Lower lobe of right lung (tissue), 2 donors: ENCODE results near the gene KIRREL1. TPM values are rescaled to one million over a fixed set of nuclear protein-coding genes. Genes with fewer than 3 reads are reported as not detected.

Experiments used
- ATAC-seq, 2 donors: fragments of 200-7000 bp; cut with Tn5 transposase; one replicate each; pipeline ENCODE4 v1.9.1; 2020 to 2022; ENCODE audit warnings: mild to moderate bottlenecking in 2 of 2, moderate library complexity in 2 of 2
- DNase-seq: peaks from one replicate; pipeline ENCODE4 v3.0.0-alpha.2; 2020
- H3K27ac ChIP-seq: fragments of 200-600 bp; one replicate; pipeline ENCODE4 v1.8.0; 2022
- H3K27me3 ChIP-seq: fragments of 200-600 bp; one replicate; pipeline ENCODE4 v1.8.0; 2022; ENCODE audit warnings: low read depth
- H3K36me3 ChIP-seq: fragments of 200-600 bp; one replicate; pipeline ENCODE4 v1.8.0; 2022; ENCODE audit warnings: mild to moderate bottlenecking
- H3K4me1 ChIP-seq: fragments of 200-600 bp; one replicate; pipeline ENCODE4 v1.8.0; 2022
- H3K4me3 ChIP-seq: fragments of 200-600 bp; one replicate; pipeline ENCODE4 v1.8.0; 2022; ENCODE audit warnings: mild to moderate bottlenecking
- H3K9me3 ChIP-seq: fragments of 200-600 bp; one replicate; pipeline ENCODE4 v1.8.0; 2022
- intact Hi-C: fragments of 100-400 bp; cut with DNase I; formaldehyde crosslinking; loops from one replicate; pipeline ENCODE4 v1.11.0; 2022
- total RNA-seq: library from RNA; stranded (reverse); fragmentation: NEBNext Ultra II Directional; extraction: Animal tissue kit (Norgen Biotek cat#: 25700); gene quantifications from one replicate; pipeline ENCODE4 v1.2.1, GENCODE V29; 2021
- TF ChIP-seq, protein P1 (sequence below): fragments of 200-600 bp; IDR thresholded peaks from one replicate; pipeline ENCODE4 v1.8.0; 2022; ENCODE audit warnings: antibody characterized with exemption, mild to moderate bottlenecking
- donor health status: DM: no; HTN: yes; CAD: no; lungs with severe emphysema.

The KIRREL1 gene
- total RNA-seq, 1 donor from 2014 or later: 26.9 TPM

DNA sequence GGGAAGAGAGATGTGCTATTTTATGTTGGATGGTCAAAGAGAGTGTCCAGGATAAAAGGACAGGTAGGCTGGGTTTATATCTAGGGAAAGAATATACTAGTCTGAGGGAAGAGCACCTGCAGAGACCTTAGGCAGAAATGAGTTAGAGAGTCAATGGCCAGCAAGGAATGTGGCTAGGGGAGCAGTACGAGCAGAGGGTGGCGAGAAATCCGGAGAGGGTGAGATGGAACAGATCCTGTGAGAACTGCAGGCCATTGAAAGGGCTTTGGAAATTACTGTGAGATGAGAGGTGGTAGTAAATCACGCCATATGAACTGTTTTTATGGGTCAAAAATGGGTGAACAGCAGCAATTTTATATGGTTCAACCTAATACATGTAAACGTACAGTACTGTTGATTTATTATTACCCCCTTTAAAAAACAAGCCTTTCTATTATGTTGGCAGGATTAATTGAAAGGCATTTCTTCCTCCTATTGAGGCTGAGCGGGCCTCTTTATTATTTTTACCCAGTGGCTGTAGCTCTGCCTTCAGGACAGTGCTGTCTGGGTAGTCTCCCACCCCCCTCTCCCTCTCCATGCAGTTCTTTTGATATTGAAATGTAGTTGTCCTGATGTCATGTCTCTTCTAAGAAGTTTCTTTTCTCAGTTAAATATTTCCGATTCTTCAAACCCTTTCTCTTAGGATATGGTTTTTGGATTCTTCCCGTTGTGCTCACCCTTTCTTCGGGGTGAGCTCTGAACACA is 112.1 kb downstream of the KIRREL1 start:
- DNase-seq (no peak), ATAC-seq (no peak)
- no peak overlapping the region for H3K4me3 ChIP-seq
- TF ChIP-seq, protein P1, sequence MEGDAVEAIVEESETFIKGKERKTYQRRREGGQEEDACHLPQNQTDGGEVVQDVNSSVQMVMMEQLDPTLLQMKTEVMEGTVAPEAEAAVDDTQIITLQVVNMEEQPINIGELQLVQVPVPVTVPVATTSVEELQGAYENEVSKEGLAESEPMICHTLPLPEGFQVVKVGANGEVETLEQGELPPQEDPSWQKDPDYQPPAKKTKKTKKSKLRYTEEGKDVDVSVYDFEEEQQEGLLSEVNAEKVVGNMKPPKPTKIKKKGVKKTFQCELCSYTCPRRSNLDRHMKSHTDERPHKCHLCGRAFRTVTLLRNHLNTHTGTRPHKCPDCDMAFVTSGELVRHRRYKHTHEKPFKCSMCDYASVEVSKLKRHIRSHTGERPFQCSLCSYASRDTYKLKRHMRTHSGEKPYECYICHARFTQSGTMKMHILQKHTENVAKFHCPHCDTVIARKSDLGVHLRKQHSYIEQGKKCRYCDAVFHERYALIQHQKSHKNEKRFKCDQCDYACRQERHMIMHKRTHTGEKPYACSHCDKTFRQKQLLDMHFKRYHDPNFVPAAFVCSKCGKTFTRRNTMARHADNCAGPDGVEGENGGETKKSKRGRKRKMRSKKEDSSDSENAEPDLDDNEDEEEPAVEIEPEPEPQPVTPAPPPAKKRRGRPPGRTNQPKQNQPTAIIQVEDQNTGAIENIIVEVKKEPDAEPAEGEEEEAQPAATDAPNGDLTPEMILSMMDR: no peak
- intact Hi-C loops: no loop called here
- no peaks in the 10 kb centered on the region for H3K4me1 ChIP-seq
- no peaks in the 10 kb centered on the region for H3K27me3 ChIP-seq
- no peak overlapping the region for H3K27ac ChIP-seq
- H3K9me3 ChIP-seq: no peaks in the 10 kb centered on the region
- H3K36me3 ChIP-seq: no peaks in the 10 kb centered on the region

DNA sequence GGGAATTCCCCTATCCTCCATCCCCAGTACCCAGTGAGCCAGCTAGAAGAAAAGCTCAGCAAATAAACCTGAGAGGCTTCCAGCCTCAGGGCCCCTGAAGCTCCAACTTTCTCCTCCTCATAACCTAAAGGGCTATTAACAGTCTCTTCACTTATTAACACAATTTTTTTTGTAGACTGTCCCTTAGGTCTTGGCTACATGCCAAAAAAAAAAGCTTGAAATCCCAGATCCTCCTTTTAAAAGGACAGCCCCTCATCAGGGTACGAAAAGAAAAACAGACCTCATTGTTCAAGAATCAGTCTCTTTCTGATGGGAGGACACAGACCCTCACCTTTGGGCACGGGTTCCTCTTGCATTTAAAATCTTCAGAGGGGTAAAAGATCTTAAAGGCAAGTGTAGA is 114.5 kb downstream of the KIRREL1 start:
- intact Hi-C loops: no loop called here
- Histone ChIP-seq H3K27me3 (peaks cover 12% of the 10 kb centered on the region), H3K4me3 (no peak overlapping the region), H3K36me3 (no peaks in the 10 kb centered on the region), H3K27ac (no peak overlapping the region), H3K9me3 (no peaks in the 10 kb centered on the region), H3K4me1 (no peaks in the 10 kb centered on the region)
- DNase-seq: no peak
- TF ChIP-seq, protein P1: no peak
- ATAC-seq: no peak

DNA sequence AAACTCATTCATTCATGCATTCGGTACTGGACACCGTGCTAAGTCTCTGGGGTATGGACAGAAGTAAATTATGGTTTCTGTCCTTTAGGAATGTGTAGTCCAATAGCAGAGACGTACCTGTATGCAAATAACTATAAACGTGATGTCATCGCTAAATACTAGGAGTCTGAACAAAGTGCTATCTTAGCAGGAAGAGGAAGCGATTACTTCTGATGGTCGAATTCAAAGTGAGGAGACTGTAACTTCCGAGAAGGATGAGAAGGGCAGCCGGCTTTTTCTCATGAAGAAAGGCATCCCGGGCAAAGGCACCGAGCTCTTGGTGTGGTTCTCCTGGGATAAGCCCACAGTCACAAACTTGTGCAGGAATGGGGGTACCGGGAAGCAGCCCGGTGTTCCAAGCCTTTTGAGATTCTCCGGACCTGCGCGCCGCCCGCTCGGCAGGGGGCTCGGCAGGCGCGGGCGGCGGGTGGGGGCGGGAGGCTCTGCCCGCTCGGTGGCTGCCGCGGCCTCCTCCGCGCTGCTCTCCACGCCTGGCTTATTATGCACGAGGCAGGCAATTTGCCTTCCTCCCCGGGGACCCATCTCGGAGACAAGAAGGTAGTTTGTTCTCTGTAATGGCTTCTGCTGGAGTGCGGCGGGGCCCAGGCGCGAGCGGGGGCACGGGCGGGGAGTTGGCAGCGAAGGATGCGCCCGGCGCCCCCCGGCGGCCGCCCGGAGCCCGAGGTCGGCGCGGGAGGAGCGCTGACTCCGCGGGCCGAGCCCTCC is 119.7 kb downstream of the KIRREL1 start:
- Histone ChIP-seq H3K27ac (no peak overlapping the region), H3K27me3 (peaks cover 42% of the 10 kb centered on the region), H3K4me3 (peak overlapping the region; percentile 56), H3K9me3 (no peaks in the 10 kb centered on the region), H3K4me1 (peaks cover 12% of the 10 kb centered on the region), H3K36me3 (no peaks in the 10 kb centered on the region)
- TF ChIP-seq, protein P1: peak; percentile 51
- intact Hi-C loops: no loop called here
- DNase-seq (no peak), ATAC-seq (peak; percentile 65 to 69)

DNA sequence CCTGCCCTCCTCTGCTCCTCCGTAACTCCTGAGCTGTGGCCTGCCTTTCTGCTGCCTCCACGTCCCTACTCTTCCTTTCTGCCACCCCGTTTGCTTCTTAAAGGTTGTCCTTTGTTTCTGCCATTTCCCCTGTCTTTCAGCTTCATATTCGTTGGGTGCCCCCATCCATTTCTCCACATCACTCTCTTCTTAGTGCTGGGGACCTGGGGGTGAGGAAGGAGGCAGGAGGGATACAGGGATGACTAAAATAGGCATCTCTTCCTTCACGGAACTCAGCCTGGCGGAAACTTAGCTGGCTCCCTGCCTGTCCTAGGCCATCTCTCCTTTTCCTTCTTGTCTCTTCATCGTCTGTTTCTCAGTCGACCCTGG is 120.3 kb downstream of the KIRREL1 start:
- TF ChIP-seq, protein P1: no peak
- peaks cover 14% of the 10 kb centered on the region for H3K4me1 ChIP-seq
- no peak for DNase-seq
- no peaks in the 10 kb centered on the region for H3K9me3 ChIP-seq
- H3K27me3 ChIP-seq: peaks cover 45% of the 10 kb centered on the region
- intact Hi-C loops: no loop called here
- ATAC-seq: no peak
- H3K27ac ChIP-seq: no peak overlapping the region
- no peaks in the 10 kb centered on the region for H3K36me3 ChIP-seq
- H3K4me3 ChIP-seq: peak overlapping the region; percentile 56

DNA sequence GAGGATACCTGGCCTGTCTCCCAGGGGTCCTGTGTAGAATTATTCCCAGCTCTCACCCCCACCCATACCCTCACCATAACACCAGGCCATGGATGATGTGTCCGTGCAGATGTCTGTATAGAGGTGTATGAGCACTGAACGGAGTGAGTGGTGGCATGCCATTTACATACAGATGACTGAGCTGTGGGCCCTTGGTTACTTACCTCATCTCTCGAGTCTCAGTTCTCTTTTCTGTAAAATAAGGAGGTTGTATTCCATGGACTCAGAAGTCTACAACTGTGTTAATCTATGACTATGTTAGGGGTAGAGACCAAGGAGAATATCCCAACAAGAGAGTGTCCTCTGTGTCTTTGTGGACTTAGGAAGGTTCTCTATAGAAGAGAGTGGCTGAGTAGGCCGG is 121.7 kb downstream of the KIRREL1 start:
- no peak overlapping the region for H3K27ac ChIP-seq
- peaks cover 52% of the 10 kb centered on the region for H3K27me3 ChIP-seq
- intact Hi-C loops: no loop called here
- H3K4me3 ChIP-seq: no peak overlapping the region
- no peaks in the 10 kb centered on the region for H3K9me3 ChIP-seq
- peaks cover 14% of the 10 kb centered on the region for H3K4me1 ChIP-seq
- TF ChIP-seq, protein P1: no peak
- ATAC-seq (no peak), DNase-seq (no peak)
- no peaks in the 10 kb centered on the region for H3K36me3 ChIP-seq
